ENCODE results near the gene AKT3. TPM values are rescaled to one million over a fixed set of nuclear protein-coding genes. Genes with fewer than 3 reads are reported as not detected.

AKT3 gene
- total and polyA plus RNA-seq, 2 experiments from 2014 or later: 4.5 to 18.5 TPM

- no peak for TF ChIP-seq REST (IDR thresholded peaks at IDR 0.05; ENCODE audit: unreplicated experiment)
- TF ChIP-seq ETS1 (IDR thresholded peaks at IDR 0.05): no peak
Measured at GRCh38 chr1:243837907-243838535, 12.0 kb downstream of the AKT3 start (continued).

GRCh38 chr1:243834130-243834529, 15.9 kb downstream of the AKT3 start:
- H3K36me3 Mint-ChIP-seq (ENCODE audit: low read depth): peaks cover 41% of the 10 kb centered on the region
- H3K4me3 Mint-ChIP-seq: no peak overlapping the region
- no peaks in the 10 kb centered on the region for H4K20me1 ChIP-seq (replicated peaks; ENCODE audit: insufficient read depth)
- ATAC-seq (no peak), DNase-seq (ENCODE audit: low spot score) (no peak)
- peaks cover 34% of the 10 kb centered on the region for H3K79me2 ChIP-seq (replicated peaks; ENCODE audit: insufficient read depth)
- H3K4me1 ChIP-seq (ENCODE audit: insufficient read depth): no peaks in the 10 kb centered on the region
- H2AFZ ChIP-seq: no peak overlapping the region
- H3K27ac Mint-ChIP-seq: no peak overlapping the region
- no peaks in the 10 kb centered on the region for H3K4me1 Mint-ChIP-seq
- peaks cover 16% of the 10 kb centered on the region for H3K9me3 Mint-ChIP-seq
- no peak overlapping the region for H3K4me2 ChIP-seq
- no peaks in the 10 kb centered on the region; the same call in 1 of the 2 replicates for H3K36me3 ChIP-seq (ENCODE audit: insufficient read depth)
- H3F3A ChIP-seq (replicated peaks; ENCODE audit: low read depth): no peaks in the 10 kb centered on the region
- H3K27me3 Mint-ChIP-seq (ENCODE audit: insufficient read depth, low read depth, poor library complexity): no peaks in the 10 kb centered on the region
- H3K9me2 ChIP-seq (ENCODE audit: insufficient read depth): no peaks in the 10 kb centered on the region
- H3K4me3 ChIP-seq: no peak overlapping the region
- H3K27me3 ChIP-seq (ENCODE audit: insufficient read depth): no peaks in the 10 kb centered on the region
- H3K27ac ChIP-seq (ENCODE audit: low read depth): no peak overlapping the region
- TF ChIP-seq JUNB (IDR thresholded peaks at IDR 0.05; ENCODE audit: unreplicated experiment) (no peak), STAT1 (IDR thresholded peaks at IDR 0.05; ENCODE audit: unreplicated experiment) (no peak), ETS1 (IDR thresholded peaks at IDR 0.05) (no peak), EZH2phosphoT487 (IDR thresholded peaks at IDR 0.05; ENCODE audit: unreplicated experiment) (no peak), ZNF462 (CRISPR knock-in tag; IDR thresholded peaks at IDR 0.05) (no peak), CREB1 (CRISPR knock-in tag; IDR thresholded peaks at IDR 0.05; ENCODE audit: low read depth) (no peak), EZH2 (IDR thresholded peaks at IDR 0.05; ENCODE audit: low read depth, unreplicated experiment) (no peak), CTCF (conservative IDR thresholded peaks at IDR 0.05; ENCODE audit: low read depth in 2 of 2) (no peak), NANOG (IDR thresholded peaks at IDR 0.05; ENCODE audit: borderline replicate concordance) (no peak), ZNF114 (CRISPR knock-in tag; IDR thresholded peaks at IDR 0.05) (no peak)

Measured in GM23338 (cell line).